AG04450 (cell line): Measurements from ENCODE around the gene PSEN2. TPM values are rescaled to one million over a fixed set of nuclear protein-coding genes. Genes with fewer than 3 reads are reported as not detected.

Source experiments
- CTCF ChIA-PET: fragments of 300-600, 350-600 bp; formaldehyde crosslinking; extraction: SDS; loops from one replicate; lab custom pipeline; 2022; ENCODE audit warnings: antibody characterized with exemption, inconsistent platforms; lab: Charles Lee
- POLR2A ChIA-PET: fragments of 350-600 bp; formaldehyde crosslinking; extraction: SDS; loops from one replicate; lab custom pipeline; 2021; ENCODE audit warnings: antibody characterized with exemption, inconsistent platforms; lab: Yijun Ruan, JAX
- DNase-seq: peaks from one replicate; pipeline ENCODE4 v3.0.0-alpha.2; 2011; ENCODE audit warnings: low read depth, low spot score
- H3K27ac ChIP-seq: one replicate; pipeline ENCODE4 v1.5.1; 2012; ENCODE audit warnings: low read depth, low read length, control low read depth
- H3K27me3 ChIP-seq: one replicate; pipeline ENCODE4 v1.6.0; 2012; ENCODE audit warnings: low read length; ENCODE audit not compliant: control insufficient read depth, insufficient read depth
- H3K4me3 ChIP-seq: 2 replicates; pipeline ENCODE4 v1.5.1; 2011; ENCODE audit warnings: mild to moderate bottlenecking, low read depth, low read length, control low read depth
- H3K9me3 ChIP-seq: 2 replicates; pipeline ENCODE4 v1.5.1; 2012; ENCODE audit warnings: low read length; ENCODE audit not compliant: control insufficient read depth, insufficient read depth
- polyA minus RNA-seq: library from RNA; depleted of rRNA, polyadenylated mRNA; stranded (reverse); fragments of >200 nt; gene quantifications from 2 replicates; pipeline ENCODE4 v1.2.3, GENCODE V29; 2011; rRNA and poly(A)+ RNA removed
- polyA plus RNA-seq: library from polyadenylated mRNA; depleted of rRNA; stranded (reverse); fragments of >200 nt; gene quantifications from 2 replicates; pipeline ENCODE4 v1.2.3, GENCODE V29; 2011; rRNA removed
- TF ChIP-seq, protein P1 (sequence below): IDR thresholded peaks from 2 replicates; pipeline ENCODE4 v1.5.1; 2011; ENCODE audit warnings: low read depth, low read length, control low read depth, inconsistent platforms

The PSEN2 gene
- polyA plus RNA-seq (12.1 and 13.6 TPM in 2 replicates), polyA minus RNA-seq (17.2 and 19.3 TPM in 2 replicates)

GRCh38 chr1:226870401-226871279 is at the start of gene PSEN2:
TSS of gene PSEN2 (plus strand) at chr1:226870616. CDS start at chr1:226881908, 11,292 bp downstream.
- no peaks in the 10 kb centered on the region for H3K27me3 ChIP-seq
- H3K27ac ChIP-seq = no peak within 1 kb of the TSS
- DNase-seq = no peak
- ChIA-PET CTCF (interaction anchor here (1.1 kb wide), 1 partner anchor 244 kb away, joined by 3 read pairs; no protein-coding TSS in a partner anchor), POLR2A (interaction anchor here (1.1 kb wide), 1 partner anchor 12 kb away, joined by 3 read pairs; no protein-coding TSS in a partner anchor)
- no peaks in the 10 kb centered on the region; the same call in 1 of the 2 replicates for H3K9me3 ChIP-seq
- TF ChIP-seq, protein P1, sequence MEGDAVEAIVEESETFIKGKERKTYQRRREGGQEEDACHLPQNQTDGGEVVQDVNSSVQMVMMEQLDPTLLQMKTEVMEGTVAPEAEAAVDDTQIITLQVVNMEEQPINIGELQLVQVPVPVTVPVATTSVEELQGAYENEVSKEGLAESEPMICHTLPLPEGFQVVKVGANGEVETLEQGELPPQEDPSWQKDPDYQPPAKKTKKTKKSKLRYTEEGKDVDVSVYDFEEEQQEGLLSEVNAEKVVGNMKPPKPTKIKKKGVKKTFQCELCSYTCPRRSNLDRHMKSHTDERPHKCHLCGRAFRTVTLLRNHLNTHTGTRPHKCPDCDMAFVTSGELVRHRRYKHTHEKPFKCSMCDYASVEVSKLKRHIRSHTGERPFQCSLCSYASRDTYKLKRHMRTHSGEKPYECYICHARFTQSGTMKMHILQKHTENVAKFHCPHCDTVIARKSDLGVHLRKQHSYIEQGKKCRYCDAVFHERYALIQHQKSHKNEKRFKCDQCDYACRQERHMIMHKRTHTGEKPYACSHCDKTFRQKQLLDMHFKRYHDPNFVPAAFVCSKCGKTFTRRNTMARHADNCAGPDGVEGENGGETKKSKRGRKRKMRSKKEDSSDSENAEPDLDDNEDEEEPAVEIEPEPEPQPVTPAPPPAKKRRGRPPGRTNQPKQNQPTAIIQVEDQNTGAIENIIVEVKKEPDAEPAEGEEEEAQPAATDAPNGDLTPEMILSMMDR = peak; percentile 32
- H3K4me3 ChIP-seq = peak within 1 kb of the TSS; percentile 63

- ChIA-PET POLR2A (interaction anchor here (0.6 to 1.0 kb wide), 4 partner anchors 43 to 118 kb away, joined by 3 to 4 read pairs (median 3); no protein-coding TSS in a partner anchor), CTCF (interaction anchor here (1.0 to 2.0 kb wide), 2 partner anchors 183 to 195 kb away, joined by 3 to 12 read pairs; no protein-coding TSS in a partner anchor)
Observed at GRCh38 chr1:226820941-226821718, 49.3 kb upstream of the PSEN2 start.

DNA sequence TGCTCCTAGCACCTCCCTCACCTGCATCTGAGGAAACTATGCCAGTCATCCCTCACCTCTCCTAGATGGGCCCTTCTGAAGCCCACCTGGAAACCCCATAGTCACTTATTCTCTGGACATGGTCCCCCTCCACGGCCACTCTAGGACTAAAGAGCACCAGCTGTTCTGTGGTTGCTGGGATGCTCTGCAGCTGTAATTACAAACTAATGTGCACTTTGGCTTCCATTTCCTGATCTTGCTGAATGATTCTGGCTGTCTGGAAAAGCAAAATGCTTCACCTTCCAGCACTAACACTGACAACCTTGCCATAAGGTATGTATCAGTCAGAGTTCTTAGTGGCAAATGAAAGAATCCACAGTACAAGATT is 48.7 kb upstream of the PSEN2 start:
- ChIA-PET CTCF (interaction anchor here (2.0 to 9.0 kb wide), 2 partner anchors 187 to 195 kb away, joined by 12 to 138 read pairs; no protein-coding TSS in a partner anchor), POLR2A (interaction anchor here (0.9 to 1.0 kb wide), 2 partner anchors 43 to 62 kb away, joined by 3 to 4 read pairs; no protein-coding TSS in a partner anchor)
- Histone ChIP-seq H3K4me3 (no peak overlapping the region), H3K27me3 (peaks cover 6% of the 10 kb centered on the region), H3K9me3 (no peaks in the 10 kb centered on the region), H3K27ac (peak overlapping the region; percentile 94)
- TF ChIP-seq, protein P1 = no peak
- DNase-seq = peak; percentile 37

More at GRCh38 chr1:226820941-226821718, 49.3 kb upstream of the PSEN2 start:
- peaks cover 6% of the 10 kb centered on the region for H3K27me3 ChIP-seq
- no peaks in the 10 kb centered on the region for H3K9me3 ChIP-seq
- TF ChIP-seq, protein P1 = no peak
- DNase-seq = peak; percentile 96
- peak overlapping the region; percentile 94 for H3K27ac ChIP-seq
- 0 out of 2 replicates have a peak overlapping the region, but pooled peaks have one; percentile 10 for H3K4me3 ChIP-seq

DNA sequence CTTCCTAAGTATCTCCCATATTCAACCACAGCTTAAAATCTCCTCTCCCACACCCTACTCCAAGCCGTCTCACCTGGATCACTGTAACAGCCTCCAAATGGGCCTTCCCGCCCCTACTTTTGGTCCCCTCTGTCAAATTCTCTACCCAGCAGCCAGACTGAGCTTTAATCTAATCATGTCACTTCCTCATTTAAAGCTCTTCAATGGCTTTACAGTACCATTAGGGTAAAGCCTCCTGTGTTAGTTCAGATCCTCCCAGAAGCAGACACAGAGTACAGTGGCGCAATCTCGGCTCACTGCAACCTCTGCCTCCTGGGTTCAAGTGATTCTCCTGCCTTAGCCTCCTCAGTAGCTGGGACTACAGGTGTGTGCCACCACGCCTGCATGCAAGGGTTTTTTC is 46.8 kb upstream of the PSEN2 start:
- CTCF ChIA-PET = interaction anchor here (0.8 to 9.0 kb wide), 3 partner anchors 189 to 276 kb away, joined by 3 to 138 read pairs (median 16); no protein-coding TSS in a partner anchor
- H3K9me3 ChIP-seq = no peaks in the 10 kb centered on the region
- peaks cover 6% of the 10 kb centered on the region for H3K27me3 ChIP-seq
- H3K27ac ChIP-seq = no peak overlapping the region
- TF ChIP-seq, protein P1 = no peak
- POLR2A ChIA-PET = no interaction called here
- H3K4me3 ChIP-seq = no peak overlapping the region
- no peak for DNase-seq
